ENCODE data around the gene VIPR2. TPM values are rescaled to one million over a fixed set of nuclear protein-coding genes. Genes with fewer than 3 reads are reported as not detected.

The VIPR2 gene
- polyA plus RNA-seq, 3 donors = not detected

- H3K27ac ChIP-seq (ENCODE audit: low read depth in 1 of 2, low read length in 2 of 2) = no peak overlapping the region
- H2AFZ ChIP-seq (ENCODE audit: insufficient read depth, low read depth, low read length, poor library complexity, severe bottlenecking) = no peak overlapping the region
- intact Hi-C loops (cut with micrococcal nuclease) = no loop called here
- H3K27me3 ChIP-seq (ENCODE audit: control insufficient read depth in 2 of 2, insufficient read depth in 2 of 2, low read length in 2 of 2) = no peaks in the 10 kb centered on the region
- no peaks in the 10 kb centered on the region for H3K79me2 ChIP-seq (ENCODE audit: insufficient read depth, low read length)
- 87% methylated on average over 10 of the region's 16 CpGs for WGBS (ENCODE audit: insufficient coverage)
- Mint-ChIP-seq H3K4me1 (no peaks in the 10 kb centered on the region), H3K27me3 (ENCODE audit: low read depth in 3 of 3) (peaks cover 2 to 7% (median 5%) of the 10 kb centered on the region in 3 donors), H3K36me3 (no peaks in the 10 kb centered on the region), H3K9me3 (no peaks in the 10 kb centered on the region), H3K27ac (no peak overlapping the region), H3K4me3 (no peak overlapping the region)
- no peaks in the 10 kb centered on the region for H3K36me3 ChIP-seq (replicated peaks in 1 of 2; ENCODE audit: control insufficient read depth in 1 of 2, insufficient read depth in 2 of 2, low read length in 2 of 2)
- H3K4me3 ChIP-seq (replicated peaks in 1 of 3; ENCODE audit: low read depth in 2 of 3, low read length in 3 of 3) = no peak overlapping the region
- no peaks in the 10 kb centered on the region for H3K9me3 ChIP-seq (replicated peaks in 1 of 2; ENCODE audit: control insufficient read depth in 1 of 2, insufficient read depth in 1 of 2, low read length in 2 of 2)
- TF ChIP-seq CTCF (IDR thresholded peaks at IDR 0.05) = no peak
- no peak overlapping the region for H3K9ac ChIP-seq (ENCODE audit: insufficient read depth, low read length, poor library complexity, severe bottlenecking)
- H4K20me1 ChIP-seq (ENCODE audit: insufficient read depth, low read length) = no peaks in the 10 kb centered on the region
- no peak overlapping the region for H3K4me2 ChIP-seq (replicated peaks; ENCODE audit: extremely low read depth, low read length, poor library complexity, severe bottlenecking)
- no peak for DNase-seq
- H3K4me1 ChIP-seq (ENCODE audit: control insufficient read depth in 1 of 2, insufficient read depth in 2 of 2, low read length in 2 of 2) = no peaks in the 10 kb centered on the region
Measured at GRCh38 chr7:159094023-159094740, 50.5 kb downstream of the VIPR2 start.

- Histone ChIP-seq H3K9ac (ENCODE audit: insufficient read depth, low read length, poor library complexity, severe bottlenecking) (no peak overlapping the region), H3K4me2 (replicated peaks; ENCODE audit: extremely low read depth, low read length, poor library complexity, severe bottlenecking) (no peak overlapping the region), H4K20me1 (ENCODE audit: insufficient read depth, low read length) (no peaks in the 10 kb centered on the region), H3K9me3 (replicated peaks in 1 of 2; ENCODE audit: control insufficient read depth in 1 of 2, insufficient read depth in 1 of 2, low read length in 2 of 2) (no peaks in the 10 kb centered on the region), H3K27ac (ENCODE audit: low read depth in 1 of 2, low read length in 2 of 2) (no peak overlapping the region), H3K79me2 (ENCODE audit: insufficient read depth, low read length) (no peaks in the 10 kb centered on the region), H3K4me3 (replicated peaks in 1 of 3; ENCODE audit: low read depth in 2 of 3, low read length in 3 of 3) (no peak overlapping the region), H3K36me3 (replicated peaks in 1 of 2; ENCODE audit: control insufficient read depth in 1 of 2, insufficient read depth in 2 of 2, low read length in 2 of 2) (no peaks in the 10 kb centered on the region), H3K27me3 (ENCODE audit: control insufficient read depth in 2 of 2, insufficient read depth in 2 of 2, low read length in 2 of 2) (no peaks in the 10 kb centered on the region), H2AFZ (ENCODE audit: insufficient read depth, low read depth, low read length, poor library complexity, severe bottlenecking) (no peak overlapping the region), H3K4me1 (ENCODE audit: control insufficient read depth in 1 of 2, insufficient read depth in 2 of 2, low read length in 2 of 2) (no peaks in the 10 kb centered on the region)
- intact Hi-C loops (cut with micrococcal nuclease) = no loop called here
- H3K27ac Mint-ChIP-seq = no peak overlapping the region
- no peak for TF ChIP-seq CTCF (IDR thresholded peaks at IDR 0.05)
- peak overlapping the region in 1 of 2 donors; percentile 27 for H3K4me3 Mint-ChIP-seq
- H3K9me3 Mint-ChIP-seq = peaks cover 0 to 1% (median 0%) of the 10 kb centered on the region in 7 donors
- no peaks in the 10 kb centered on the region for H3K4me1 Mint-ChIP-seq
- H3K36me3 Mint-ChIP-seq = no peaks in the 10 kb centered on the region
- H3K27me3 Mint-ChIP-seq (ENCODE audit: low read depth in 3 of 3) = peaks cover 2 to 7% (median 4%) of the 10 kb centered on the region in 3 donors
- WGBS (ENCODE audit: insufficient coverage) = 94% methylated on average over 19 of the region's 31 CpGs
- DNase-seq = no peak
Measured at GRCh38 chr7:159093351-159093971, 51.2 kb downstream of the VIPR2 start.

Measured in CD14-positive monocyte (primary cell).